ENCODE results near the gene HACL1.

DNA sequence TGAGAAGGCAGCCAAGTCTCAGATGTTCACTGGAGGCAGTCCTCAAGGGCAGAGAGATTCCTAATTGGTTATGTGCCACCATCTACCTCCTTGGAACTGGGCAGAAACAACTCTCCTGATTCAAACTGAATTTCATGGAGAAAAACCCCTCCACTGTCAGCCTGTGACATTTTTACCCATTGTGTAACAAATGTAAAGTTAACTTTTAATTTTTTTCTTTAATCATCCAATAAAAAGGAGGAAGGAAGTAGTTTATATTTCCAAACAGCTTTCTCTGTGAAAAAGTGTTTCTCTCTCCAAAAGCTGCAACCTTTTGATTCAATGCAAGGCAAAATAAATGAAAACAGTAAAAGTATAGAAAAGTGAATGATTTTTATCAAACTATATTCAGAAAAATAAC is 79.4 kb downstream of the HACL1 start:
- TF ChIP-seq YY1 (IDR thresholded peaks at IDR 0.05; ENCODE audit: low read depth): no peak
- TF ChIP-seq TAF1 (IDR thresholded peaks at IDR 0.05; ENCODE audit: low read depth): no peak
- TF ChIP-seq FOXM1 (IDR thresholded peaks at IDR 0.05; ENCODE audit: borderline replicate concordance, low read depth): no peak
- TF ChIP-seq CEBPB (IDR thresholded peaks at IDR 0.05): no peak
- TF ChIP-seq EP300 (IDR thresholded peaks at IDR 0.05; ENCODE audit: borderline replicate concordance): no peak
- TF ChIP-seq MAX (IDR thresholded peaks at IDR 0.05): no peak
- TF ChIP-seq, protein P1, sequence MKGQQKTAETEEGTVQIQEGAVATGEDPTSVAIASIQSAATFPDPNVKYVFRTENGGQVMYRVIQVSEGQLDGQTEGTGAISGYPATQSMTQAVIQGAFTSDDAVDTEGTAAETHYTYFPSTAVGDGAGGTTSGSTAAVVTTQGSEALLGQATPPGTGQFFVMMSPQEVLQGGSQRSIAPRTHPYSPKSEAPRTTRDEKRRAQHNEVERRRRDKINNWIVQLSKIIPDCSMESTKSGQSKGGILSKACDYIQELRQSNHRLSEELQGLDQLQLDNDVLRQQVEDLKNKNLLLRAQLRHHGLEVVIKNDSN (IDR thresholded peaks at IDR 0.05): no peak
- TF ChIP-seq TCF12 (IDR thresholded peaks at IDR 0.05; ENCODE audit: low read depth): no peak
- no peak for TF ChIP-seq CREB1 (IDR thresholded peaks at IDR 0.05; ENCODE audit: low read depth)
- no peak for TF ChIP-seq REST (IDR thresholded peaks at IDR 0.05; ENCODE audit: low read depth)
- no peak for TF ChIP-seq RAD21 (IDR thresholded peaks at IDR 0.05; ENCODE audit: low read depth)
- TF ChIP-seq ZBTB7A (IDR thresholded peaks at IDR 0.05; ENCODE audit: low read depth): no peak
